Keratinocyte (primary cell): ENCODE data around the gene ZMIZ1. TPM values are rescaled to one million over a fixed set of nuclear protein-coding genes. Genes with fewer than 3 reads are reported as not detected.

Experiments used
- DNase-seq: peaks from one replicate; pipeline ENCODE4 v3.0.0-alpha.2; 2011; ENCODE audit warnings: low read depth, missing footprints, low spot score
- FAIRE-seq: peaks from 2 replicates; lab custom pipeline; 2011; peaks lifted over from hg19 to GRCh38; lab: Jason Lieb, UNC
- H2AFZ ChIP-seq: 2 replicates; pipeline ENCODE4 v1.6.0; 2012; ENCODE audit warnings: low read length, control low read depth, inconsistent platforms; ENCODE audit not compliant: control insufficient read depth
- H3K27ac ChIP-seq: 2 replicates; pipeline ENCODE4 v1.5.1; 2011; ENCODE audit warnings: low read length; ENCODE audit not compliant: control insufficient read depth, insufficient read depth
- H3K27me3 ChIP-seq: 3 replicates; pipeline ENCODE4 v1.6.0; 2011; ENCODE audit warnings: low read length; ENCODE audit not compliant: control insufficient read depth, insufficient read depth; ENCODE audit errors: extremely low read depth
- H3K36me3 ChIP-seq, 2 experiments: 2 replicates in 1 of 2; 3 replicates in 1 of 2; pipeline ENCODE4 v1.5.1; 2011; ENCODE audit warnings: low read length in 2 of 2, mild to moderate bottlenecking in 1 of 2; ENCODE audit not compliant: control insufficient read depth in 2 of 2, insufficient read depth in 2 of 2; ENCODE audit errors: extremely low read depth in 1 of 2
- H3K4me1 ChIP-seq: 3 replicates; pipeline ENCODE4 v1.5.1; 2011; ENCODE audit warnings: low read length; ENCODE audit not compliant: control insufficient read depth, insufficient read depth; ENCODE audit errors: extremely low read depth
- H3K4me2 ChIP-seq: 3 replicates; pipeline ENCODE4 v1.6.0; 2011; ENCODE audit warnings: low read depth, low read length; ENCODE audit not compliant: control insufficient read depth, insufficient read depth; ENCODE audit errors: extremely low read depth
- H3K4me3 ChIP-seq, 3 experiments: fragments of 200-600 bp in 1 of 3; sonication (generic) in 1 of 3; 2 replicates in 2 of 3; 3 replicates in 1 of 3; pipeline ENCODE4 v1.5.1; 2011 to 2016; ENCODE audit warnings: low read length in 3 of 3, mild to moderate bottlenecking in 3 of 3, control low read depth in 2 of 3, inconsistent platforms in 1 of 3, low read depth in 1 of 3, mixed read lengths in 1 of 3, mixed run types in 1 of 3, moderate library complexity in 1 of 3; ENCODE audit not compliant: control insufficient read depth in 2 of 3, insufficient read depth in 2 of 3; ENCODE audit errors: extremely low read depth in 1 of 3
- H3K79me2 ChIP-seq: 2 replicates; pipeline ENCODE4 v1.6.0; 2012; ENCODE audit warnings: low read length; ENCODE audit not compliant: control insufficient read depth, insufficient read depth
- H3K9ac ChIP-seq: 3 replicates; pipeline ENCODE4 v1.6.0; 2011; ENCODE audit warnings: low read length; ENCODE audit not compliant: control insufficient read depth, insufficient read depth; ENCODE audit errors: extremely low read depth
- H3K9me1 ChIP-seq: 3 replicates; pipeline ENCODE4 v1.6.0; 2011; ENCODE audit warnings: low read length; ENCODE audit not compliant: control insufficient read depth, insufficient read depth; ENCODE audit errors: extremely low read depth
- H3K9me3 ChIP-seq: 2 replicates; pipeline ENCODE4 v1.5.1; 2012; ENCODE audit warnings: low read depth, low read length; ENCODE audit not compliant: control insufficient read depth
- H4K20me1 ChIP-seq: 3 replicates; pipeline ENCODE4 v1.6.0; 2011; ENCODE audit warnings: low read length; ENCODE audit not compliant: control insufficient read depth, insufficient read depth; ENCODE audit errors: extremely low read depth
- EZH2 ChIP-seq: IDR thresholded peaks from one replicate; pipeline ENCODE4 v1.6.1; 2012; ENCODE audit warnings: inconsistent platforms, mild to moderate bottlenecking, low read length, moderate library complexity
- dilution Hi-C: fragments of 300-500 bp; cut with MboI; formaldehyde crosslinking; loops from one replicate; pipeline ENCODE4 v1.7.0; 2020; ENCODE audit warnings: low sequenced_read_pairs; ENCODE audit not compliant: extremely low pct_ligation_motif_present
- polyA plus RNA-seq, 5 experiments: library from polyadenylated mRNA; depleted of rRNA in 3 of 5; stranded (reverse) in 3 of 5; stranded (forward) in 1 of 5; unstranded in 1 of 5; fragments of >200 nt; gene quantifications; 1 replicate in 1 of 5; 2 replicates in 3 of 5; 3 replicates in 1 of 5; pipeline versions ENCODE4 v1.2.1 to v1.2.3, GENCODE V29; 2011 to 2012; ENCODE audit warnings: missing spikeins in 2 of 5, low read depth in 1 of 5, low replicate concordance in 1 of 5
- TF ChIP-seq, protein P1 (sequence below), 3 experiments: IDR thresholded peaks in 1 of 3; conservative IDR thresholded peaks in 1 of 3; optimal IDR thresholded peaks in 1 of 3; 2 replicates in 2 of 3; 3 replicates in 1 of 3; pipeline versions ENCODE3 to v1.5.1; 2011; ENCODE audit warnings: low read length in 3 of 3, mild to moderate bottlenecking in 3 of 3, moderate library complexity in 2 of 3, control low read depth in 1 of 3, inconsistent platforms in 1 of 3; ENCODE audit not compliant: insufficient read depth in 2 of 3; ENCODE audit errors: extremely low read depth in 1 of 3

ZMIZ1 gene
- polyA plus RNA-seq, 1 donor (not counting 4 experiments of a cell fraction or from before 2014, with no cell fraction given) = 1.8 TPM

DNA sequence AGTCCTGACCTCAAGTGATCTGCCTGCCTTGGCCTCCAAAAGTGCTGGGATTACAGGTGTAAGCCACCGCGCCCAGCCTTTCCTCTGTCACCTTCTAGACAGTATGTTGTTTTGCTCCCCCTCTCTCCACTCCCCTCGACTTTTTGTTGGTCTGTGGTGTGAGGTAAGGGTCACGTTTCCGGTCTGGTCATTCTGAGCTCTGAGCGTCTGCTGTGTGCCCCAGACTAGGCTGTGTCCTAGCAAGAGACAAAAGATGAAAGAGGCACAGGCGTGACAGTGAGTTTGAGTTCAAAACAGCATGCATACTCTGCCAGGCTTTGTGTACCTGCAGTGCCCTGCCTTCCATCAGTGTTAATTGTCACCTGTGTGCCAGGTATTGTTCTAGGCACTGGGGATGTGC, 191.1 kb downstream of the ZMIZ1 start:
- Histone ChIP-seq H3K27ac (no peak overlapping the region), H3K9me3 (no peaks in the 10 kb centered on the region), H3K4me2 (no peak overlapping the region), H3K4me1 (peaks cover 11% of the 10 kb centered on the region), H3K79me2 (no peaks in the 10 kb centered on the region), H4K20me1 (no peaks in the 10 kb centered on the region), H3K4me3 (no peak overlapping the region), H2AFZ (no peak overlapping the region), H3K36me3 (no peaks in the 10 kb centered on the region), H3K9me1 (peaks cover 2% of the 10 kb centered on the region), H3K9ac (no peak overlapping the region), H3K27me3 (no peaks in the 10 kb centered on the region)
- dilution Hi-C loops = no loop called here
- DNase-seq (no peak), FAIRE-seq (no peak)
- TF ChIP-seq, protein P1, sequence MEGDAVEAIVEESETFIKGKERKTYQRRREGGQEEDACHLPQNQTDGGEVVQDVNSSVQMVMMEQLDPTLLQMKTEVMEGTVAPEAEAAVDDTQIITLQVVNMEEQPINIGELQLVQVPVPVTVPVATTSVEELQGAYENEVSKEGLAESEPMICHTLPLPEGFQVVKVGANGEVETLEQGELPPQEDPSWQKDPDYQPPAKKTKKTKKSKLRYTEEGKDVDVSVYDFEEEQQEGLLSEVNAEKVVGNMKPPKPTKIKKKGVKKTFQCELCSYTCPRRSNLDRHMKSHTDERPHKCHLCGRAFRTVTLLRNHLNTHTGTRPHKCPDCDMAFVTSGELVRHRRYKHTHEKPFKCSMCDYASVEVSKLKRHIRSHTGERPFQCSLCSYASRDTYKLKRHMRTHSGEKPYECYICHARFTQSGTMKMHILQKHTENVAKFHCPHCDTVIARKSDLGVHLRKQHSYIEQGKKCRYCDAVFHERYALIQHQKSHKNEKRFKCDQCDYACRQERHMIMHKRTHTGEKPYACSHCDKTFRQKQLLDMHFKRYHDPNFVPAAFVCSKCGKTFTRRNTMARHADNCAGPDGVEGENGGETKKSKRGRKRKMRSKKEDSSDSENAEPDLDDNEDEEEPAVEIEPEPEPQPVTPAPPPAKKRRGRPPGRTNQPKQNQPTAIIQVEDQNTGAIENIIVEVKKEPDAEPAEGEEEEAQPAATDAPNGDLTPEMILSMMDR (optimal IDR thresholded peaks at IDR 0.05 in 1 of 3, IDR thresholded peaks at IDR 0.05 in 1 of 3, conservative IDR thresholded peaks at IDR 0.05 in 1 of 3; ENCODE audit: extremely low read depth in 1 of 3, insufficient read depth in 2 of 3, low read length in 3 of 3) = no peak
- no peak for TF ChIP-seq EZH2

DNA sequence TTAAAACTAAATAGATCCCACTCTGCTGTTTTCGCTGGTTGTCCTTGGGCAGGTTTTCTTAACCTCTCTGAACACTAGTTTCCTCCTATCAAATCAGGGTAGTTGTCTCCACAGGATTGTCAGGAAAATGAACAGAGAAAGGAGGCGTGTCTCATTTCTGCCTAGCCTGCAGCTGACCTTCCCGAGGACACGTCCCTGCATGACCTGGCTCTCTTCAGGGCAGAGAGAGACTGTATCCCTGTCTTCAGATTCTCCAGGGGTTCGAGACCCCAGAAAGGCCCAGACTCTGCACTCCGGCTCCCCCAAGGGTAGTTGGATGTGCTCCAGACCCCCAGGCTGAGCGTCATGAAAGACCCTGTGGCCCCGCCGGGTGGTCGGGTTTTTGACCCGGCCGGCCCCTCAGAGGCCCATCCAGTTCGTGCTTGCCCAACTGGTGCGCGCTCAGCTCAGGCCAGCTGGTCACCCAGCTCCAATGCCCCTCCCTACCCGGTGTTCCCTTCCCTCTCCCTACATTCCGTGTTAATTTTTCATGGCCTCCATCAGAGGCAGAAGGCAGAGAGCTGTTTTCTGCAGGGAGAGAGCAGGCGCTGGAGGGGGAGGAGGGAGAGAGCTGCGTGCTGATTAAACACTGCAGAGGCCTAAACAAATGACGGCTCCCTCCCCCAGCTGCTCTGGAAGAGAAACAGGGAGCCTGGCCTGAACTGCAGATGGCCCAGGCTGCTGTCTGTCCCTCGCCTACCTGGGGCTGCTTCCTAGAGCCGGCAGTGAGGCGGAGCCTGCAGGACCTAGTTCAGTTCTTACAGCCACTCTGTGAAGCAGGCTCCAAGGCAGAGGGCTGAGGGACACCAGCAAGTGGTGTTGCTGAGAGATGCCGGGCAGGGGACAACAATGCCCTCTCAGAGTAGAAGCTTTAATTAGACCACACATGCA, 192.3 kb downstream of the ZMIZ1 start:
- Histone ChIP-seq H3K4me1 (peaks cover 22% of the 10 kb centered on the region), H3K79me2 (no peaks in the 10 kb centered on the region)

More for the DNA sequence above, 192.3 kb downstream of the ZMIZ1 start:
- Histone ChIP-seq H3K9me1 (peaks cover 2% of the 10 kb centered on the region), H3K9ac (no peak overlapping the region), H4K20me1 (no peaks in the 10 kb centered on the region), H3K36me3 (no peaks in the 10 kb centered on the region), H3K4me3 (no peak overlapping the region), H3K27me3 (no peaks in the 10 kb centered on the region), H3K9me3 (no peaks in the 10 kb centered on the region), H3K4me2 (no peak overlapping the region), H3K27ac (no peak overlapping the region), H2AFZ (no peak overlapping the region)
- dilution Hi-C loops = no loop called here
- FAIRE-seq (peak; percentile 46), DNase-seq (no peak)
- TF ChIP-seq, protein P1 (optimal IDR thresholded peaks at IDR 0.05 in 1 of 3, IDR thresholded peaks at IDR 0.05 in 1 of 3, conservative IDR thresholded peaks at IDR 0.05 in 1 of 3; ENCODE audit: extremely low read depth in 1 of 3, insufficient read depth in 2 of 3, low read length in 3 of 3) = no peak
- TF ChIP-seq EZH2 = no peak
